Activated naive CD4-positive, alpha-beta T cell (primary cell): ENCODE results near the gene TMTC4.
"Not testable (repeated sequence)": the region's sequence is repeated elsewhere in the genome, so short reads cannot be mapped to it uniquely, and the experiment has no call there.

Source experiments
- DNase-seq, 4 experiments: peaks; one replicate each; lab custom pipeline; 2025; lab: John Stamatoyannopoulos, UW

The TMTC4 gene

GRCh38 chr13:100625447-100625846, 49.1 kb downstream of the TMTC4 start:
- DNase-seq, result no peak

DNA sequence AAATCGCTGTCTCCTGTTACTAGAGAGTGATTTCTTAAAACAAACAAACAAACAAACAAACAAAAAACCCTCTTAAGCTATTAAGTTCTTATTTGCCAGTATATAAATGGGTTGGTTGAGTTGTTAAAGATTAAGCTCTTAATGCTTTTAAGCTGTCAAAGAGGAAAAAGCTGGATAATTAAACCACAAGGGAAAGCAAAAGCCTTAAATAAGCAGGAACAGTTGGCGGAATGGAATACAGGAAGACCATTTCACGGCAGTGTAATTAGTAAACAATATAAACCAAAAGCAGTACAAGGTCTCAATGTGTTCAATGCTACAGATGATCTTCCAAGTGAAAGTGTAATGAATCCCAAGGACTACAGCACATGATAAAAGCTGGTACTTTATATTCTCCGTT, 53.8 kb downstream of the TMTC4 start:
- DNase-seq, result no peak

DNA sequence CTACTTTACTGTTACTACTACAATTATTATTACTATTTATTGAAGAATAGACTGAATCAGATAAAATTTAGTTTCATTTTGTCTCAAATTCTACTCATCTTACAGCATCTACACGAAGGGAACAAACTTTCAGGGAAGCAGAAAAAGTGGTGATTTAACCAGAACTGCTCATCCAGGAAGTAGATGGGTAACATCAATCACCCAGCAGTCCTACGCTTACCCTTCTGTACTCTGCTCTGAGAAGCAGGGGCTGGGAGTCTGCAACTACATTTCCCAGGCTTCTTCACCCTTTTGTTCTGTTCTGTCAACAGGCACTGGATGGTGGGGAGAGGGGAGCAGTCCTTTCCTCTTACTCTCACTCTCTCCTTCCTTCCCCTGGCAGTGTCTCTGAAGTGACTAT, 54.7 kb downstream of the TMTC4 start:
- DNase-seq, result no peak

DNA sequence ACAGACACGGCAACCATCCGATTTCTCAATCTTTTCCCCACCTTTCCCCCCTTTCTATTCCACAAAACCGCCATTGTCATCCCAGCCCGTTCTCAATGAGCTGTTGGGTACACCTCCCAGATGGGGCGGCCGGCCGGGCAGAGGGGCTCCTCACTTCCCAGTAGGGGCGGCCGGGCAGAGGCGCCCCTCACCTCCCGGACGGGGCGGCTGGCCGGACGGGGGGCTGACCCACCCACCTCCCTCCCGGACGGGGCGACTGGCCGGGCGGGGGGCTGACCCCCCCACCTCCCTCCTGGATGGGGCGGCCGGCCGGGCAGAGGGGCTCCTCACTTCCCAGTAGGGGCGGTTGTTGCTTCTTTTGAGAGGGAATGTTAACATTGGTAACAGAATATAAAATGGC, 55.7 kb downstream of the TMTC4 start:
- not testable (repeated sequence) for DNase-seq

GRCh38 chr13:100613031-100613430, 61.6 kb downstream of the TMTC4 start:
- no peak for DNase-seq

DNA sequence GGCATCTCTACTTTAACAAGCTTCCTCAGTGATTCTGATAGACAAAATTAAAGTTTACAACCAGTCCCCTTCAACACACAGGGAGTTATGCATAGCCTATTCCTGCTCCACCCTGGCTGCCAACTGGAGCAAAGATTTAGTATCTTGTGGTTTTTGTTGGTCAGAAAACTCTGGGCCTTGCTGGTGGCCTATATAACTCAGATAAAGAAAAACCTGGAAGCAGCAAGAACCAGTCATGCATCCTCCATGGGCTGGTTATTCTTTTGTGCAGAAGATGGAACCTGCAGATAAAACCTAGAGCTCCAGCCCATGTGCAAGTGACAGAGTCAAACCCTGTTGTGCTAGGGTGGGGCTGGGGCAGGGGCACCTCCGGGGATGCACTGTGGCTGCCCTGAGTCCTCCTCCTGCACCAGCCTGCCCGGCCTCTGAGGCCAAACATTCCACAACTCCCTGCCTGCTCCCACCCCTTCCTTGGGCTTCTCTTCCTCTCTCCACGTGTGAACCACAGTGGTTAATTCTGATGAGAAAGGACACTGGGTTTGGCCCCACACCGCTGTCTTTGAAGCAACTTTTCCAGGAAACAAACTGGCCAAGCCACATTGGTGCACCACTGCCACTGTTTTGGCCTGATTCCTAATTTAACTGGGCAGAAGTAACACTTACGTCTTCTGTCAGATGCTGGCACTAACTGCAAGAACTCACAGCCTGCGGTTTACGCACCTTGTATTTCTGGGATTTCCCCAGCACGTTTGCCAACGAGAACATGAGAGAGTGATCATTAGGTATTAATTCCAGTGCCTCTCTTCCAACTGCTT, 62.7 kb downstream of the TMTC4 start:
- no peak for DNase-seq

- DNase-seq, result no peak
Measured at GRCh38 chr13:100610391-100611347, 63.9 kb downstream of the TMTC4 start.

DNA sequence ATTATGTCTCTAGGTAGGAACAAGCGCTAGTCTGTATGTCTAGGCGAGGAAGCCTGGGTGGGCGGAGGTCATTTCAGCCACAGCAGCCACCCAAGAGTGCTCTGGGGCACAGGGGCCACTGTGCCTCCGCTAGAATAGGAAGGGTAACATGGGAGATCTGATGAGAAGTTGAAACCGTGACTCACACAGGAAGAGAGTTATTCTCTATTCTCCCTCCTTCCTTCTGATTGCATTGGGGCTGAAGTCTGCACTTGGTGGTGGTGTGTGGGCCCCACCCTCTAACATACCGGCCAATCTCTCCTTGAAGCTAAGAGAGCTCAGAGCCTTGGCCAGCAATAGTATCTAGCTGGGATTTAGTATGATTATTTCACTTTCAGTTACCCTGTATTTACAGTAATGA, 65.7 kb downstream of the TMTC4 start:
- no peak for DNase-seq

DNA sequence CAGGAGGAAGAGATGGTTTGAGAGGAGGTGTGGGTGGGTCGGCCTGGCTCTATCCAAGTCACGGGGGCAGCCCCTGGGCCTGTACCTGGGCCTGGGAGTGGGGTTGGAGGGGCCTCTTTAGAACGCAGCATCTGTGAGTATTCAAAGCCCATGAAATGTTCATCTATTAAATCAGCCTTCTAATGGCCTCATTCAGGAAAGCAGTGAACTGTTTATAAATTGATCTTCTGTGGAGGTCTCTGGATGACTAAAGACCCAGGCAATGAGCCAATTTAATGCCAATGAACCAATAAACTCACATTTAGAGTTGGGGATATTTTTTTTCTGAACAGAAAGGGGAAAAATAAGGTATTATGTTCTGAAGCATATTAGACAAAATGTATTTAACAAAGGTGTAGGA, 66.1 kb downstream of the TMTC4 start:
- no peak for DNase-seq

DNA sequence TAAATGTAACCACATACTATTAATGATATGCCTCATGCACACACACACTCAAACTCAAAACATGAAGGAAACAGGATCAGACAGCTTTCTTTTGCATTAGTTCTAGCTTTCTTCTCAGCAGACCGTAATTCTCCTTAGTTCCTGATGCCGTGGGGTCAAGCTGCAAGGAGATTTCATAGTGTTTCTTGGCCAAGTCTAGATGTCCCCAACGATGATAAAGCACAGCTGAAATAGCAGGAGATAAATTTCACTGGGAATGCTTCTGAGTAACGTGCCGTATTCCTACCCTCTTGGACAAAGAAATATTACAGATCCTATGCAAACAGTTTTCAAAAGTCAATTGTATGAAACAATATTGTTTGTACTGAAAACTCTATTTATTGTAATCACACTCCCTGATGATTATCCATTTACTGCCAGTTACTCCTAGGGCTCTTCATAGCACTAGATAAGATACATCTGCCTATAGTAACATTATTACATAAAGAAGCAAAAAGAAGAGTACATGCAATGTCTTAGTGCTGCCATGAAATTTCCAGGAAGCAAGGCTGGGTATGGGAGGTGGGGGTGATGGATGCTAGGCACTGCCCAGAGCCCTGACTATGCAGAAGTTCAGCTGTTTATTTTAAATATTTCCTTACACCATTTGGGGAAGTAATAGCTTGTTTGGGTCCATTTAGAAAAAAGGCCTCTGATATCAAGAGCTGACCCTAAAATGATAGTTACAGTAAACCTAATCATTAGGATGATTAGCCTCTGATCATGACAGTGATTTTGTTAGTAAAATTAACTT, 69.5 kb downstream of the TMTC4 start:
- no peak for DNase-seq

- DNase-seq, result no peak
Measured at GRCh38 chr13:100602493-100603111, 72.0 kb downstream of the TMTC4 start.

DNA sequence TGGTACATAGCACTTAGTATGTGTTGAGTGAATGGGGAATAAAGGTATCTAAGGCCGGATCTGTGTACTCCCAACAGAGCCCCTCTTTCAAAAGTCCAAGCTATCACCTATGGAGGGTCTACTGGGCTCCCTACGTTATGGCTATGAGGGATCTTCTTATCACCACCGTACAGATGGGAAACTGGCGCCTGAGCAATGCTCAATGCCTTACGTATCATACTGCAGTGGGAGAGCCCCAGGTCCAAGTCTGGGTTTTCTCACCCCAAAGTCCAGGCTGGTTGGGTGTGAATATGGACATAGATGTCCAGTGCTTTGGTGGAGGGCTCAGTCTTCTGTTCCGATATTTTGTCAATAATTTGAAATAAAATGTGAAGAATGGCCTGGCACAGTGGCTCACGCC, 72.9 kb downstream of the TMTC4 start:
- DNase-seq, result no peak

DNA sequence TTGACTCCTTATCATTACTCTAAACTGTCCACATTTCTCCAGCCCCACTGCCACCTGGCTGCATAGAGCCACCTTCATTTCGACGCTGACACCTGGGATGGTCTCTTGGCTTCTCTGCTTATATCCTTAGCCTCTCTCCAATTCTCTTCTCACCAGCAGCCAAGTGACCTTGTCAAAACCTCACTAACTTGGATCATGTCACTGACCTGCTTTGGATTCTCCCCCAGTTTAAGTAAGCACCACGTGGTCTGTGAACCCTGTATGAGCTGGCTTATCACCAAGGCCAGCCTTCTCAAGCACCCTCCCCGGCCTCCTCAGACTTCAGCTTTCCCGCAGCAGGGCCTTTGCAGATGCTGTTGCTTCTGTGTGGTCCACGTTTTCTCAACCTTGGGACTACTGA, 73.7 kb downstream of the TMTC4 start:
- no peak for DNase-seq

DNA sequence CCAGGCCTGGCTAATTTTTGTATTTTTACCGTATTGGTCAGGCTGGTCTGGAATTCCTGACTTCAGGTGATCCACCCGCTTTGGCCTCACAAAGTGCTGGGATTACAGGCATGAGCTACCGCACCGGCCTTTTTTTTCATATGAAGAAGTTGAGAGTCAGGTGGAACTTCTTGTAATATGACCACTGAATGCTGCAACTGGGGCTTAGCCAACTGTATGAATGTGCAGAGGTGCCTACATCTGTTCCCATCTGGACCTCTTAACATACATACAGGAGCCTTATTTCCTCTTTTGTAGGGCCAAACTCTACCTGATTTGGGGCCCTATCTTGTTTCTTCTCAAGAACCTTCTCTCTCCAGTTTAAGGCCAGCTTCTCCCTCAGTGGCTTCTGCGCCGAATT, 74.1 kb downstream of the TMTC4 start:
- DNase-seq, result no peak

DNA sequence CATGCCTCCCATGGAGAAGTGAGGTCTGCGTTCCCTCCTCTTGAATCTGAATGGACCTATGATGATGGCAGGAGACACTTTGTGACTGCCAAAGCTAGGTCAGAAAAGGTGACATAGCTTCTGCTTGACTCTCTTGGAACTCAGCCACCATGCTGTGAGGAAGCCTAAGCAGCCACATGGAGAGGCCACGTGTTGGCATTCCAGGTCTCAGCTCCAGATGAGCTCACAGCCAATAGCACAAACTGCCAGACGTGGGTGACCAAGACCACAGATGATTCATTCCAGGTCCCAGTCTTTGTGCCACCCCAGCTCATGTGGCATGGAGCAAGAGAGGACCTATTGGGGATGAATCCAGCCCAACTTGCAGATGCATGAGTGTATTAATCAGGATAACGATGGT, 77.3 kb downstream of the TMTC4 start:
- DNase-seq, result no peak

DNA sequence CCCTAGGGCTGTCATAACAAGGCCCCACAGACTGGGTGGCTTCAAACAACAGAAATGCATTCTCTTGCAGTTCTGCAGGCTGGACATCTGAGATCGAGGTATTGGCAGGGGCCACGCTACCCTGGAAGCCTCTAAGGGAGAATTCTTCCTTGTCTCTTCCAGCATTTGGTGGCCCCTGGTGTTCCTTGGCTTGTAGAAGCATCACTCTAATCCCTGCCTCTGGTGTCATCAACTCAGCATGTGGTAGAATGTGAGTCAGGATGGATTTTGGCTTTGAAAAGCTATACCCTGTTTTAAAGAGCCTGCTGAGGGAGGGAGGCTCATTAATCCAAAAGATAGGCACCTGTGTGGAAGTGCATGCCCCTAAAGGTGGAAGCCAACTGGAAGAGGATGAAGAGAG, 78.1 kb downstream of the TMTC4 start:
- DNase-seq, result no peak

DNA sequence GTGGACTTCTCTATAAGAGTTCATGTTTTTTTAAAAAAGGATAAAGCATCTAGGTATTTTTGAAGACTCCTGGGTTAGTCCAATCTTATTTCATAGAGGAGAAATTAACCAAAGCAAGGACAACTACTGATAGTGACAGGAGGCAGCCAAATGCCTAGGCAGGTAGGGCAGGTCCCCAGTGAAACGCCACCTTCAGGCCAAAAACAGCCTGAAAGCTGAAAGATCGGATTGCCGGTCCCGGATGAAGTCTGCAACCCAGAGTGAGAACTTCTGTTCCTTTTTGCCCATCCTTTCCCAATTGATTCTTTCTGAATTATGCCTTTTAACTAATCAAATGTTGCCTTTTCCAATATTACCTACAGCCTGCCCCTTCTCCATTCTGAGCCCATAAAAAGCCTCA, 79.9 kb downstream of the TMTC4 start:
- no peak for DNase-seq

- no peak for DNase-seq
Measured at GRCh38 chr13:100594255-100594654, 80.3 kb downstream of the TMTC4 start.

DNA sequence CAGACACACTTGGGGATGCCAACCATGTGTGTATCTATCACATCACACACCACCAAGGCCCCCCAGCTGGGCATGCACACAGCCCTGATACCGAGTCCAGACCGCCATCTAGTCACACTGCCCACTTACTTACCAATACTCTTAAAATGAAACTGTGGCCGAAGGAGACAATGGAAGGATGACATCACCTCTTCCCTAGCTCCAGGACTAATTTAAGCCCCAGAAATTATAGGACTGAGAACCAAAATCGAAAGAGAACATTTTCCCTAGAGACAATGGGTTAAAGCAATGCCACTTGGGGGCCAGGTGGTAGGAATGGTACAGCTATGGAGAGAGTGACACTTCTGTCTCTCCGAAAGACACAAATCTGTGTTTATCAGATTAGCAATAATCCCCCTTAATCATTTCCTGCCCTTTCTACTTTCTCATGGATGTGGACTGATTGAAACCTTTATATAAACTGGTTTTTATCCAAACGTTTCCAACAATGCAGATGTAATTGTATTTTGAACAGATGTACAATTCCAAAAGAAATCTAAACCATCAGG, 85.3 kb downstream of the TMTC4 start:
- DNase-seq, result peak in 1 of 4 experiments; percentile 31

GRCh38 chr13:100588331-100589177, 86.0 kb downstream of the TMTC4 start, which contains the start of gene GGACT:
Gene GGACT, minus strand, starts transcription at chr13:100588789. Its CDS starts 56,198 bp downstream, at chr13:100532591.
- peak; percentile 54 to 86 (median 69) for DNase-seq
